Choroid plexus epithelial cell (primary cell): Measurements from ENCODE around the gene C3orf38.
"Not testable (repeated sequence)": the region's sequence is repeated elsewhere in the genome, so short reads cannot be mapped to it uniquely, and the experiment has no call there.

Source experiments
- DNase-seq: peaks from one replicate; pipeline ENCODE4 v3.0.0-alpha.2; 2010; ENCODE audit warnings: low read depth
- H3K4me3 ChIP-seq: 2 replicates; pipeline ENCODE4 v1.5.1; 2011; ENCODE audit warnings: low read depth, mild to moderate bottlenecking, control low read depth, low read length, moderate library complexity
- TF ChIP-seq, protein P1 (sequence below): conservative IDR thresholded peaks from 2 replicates; pipeline ENCODE4 v1.5.1; 2011; ENCODE audit warnings: low read depth, mild to moderate bottlenecking, control low read depth, inconsistent platforms, low read length, moderate library complexity

Gene C3orf38

DNA sequence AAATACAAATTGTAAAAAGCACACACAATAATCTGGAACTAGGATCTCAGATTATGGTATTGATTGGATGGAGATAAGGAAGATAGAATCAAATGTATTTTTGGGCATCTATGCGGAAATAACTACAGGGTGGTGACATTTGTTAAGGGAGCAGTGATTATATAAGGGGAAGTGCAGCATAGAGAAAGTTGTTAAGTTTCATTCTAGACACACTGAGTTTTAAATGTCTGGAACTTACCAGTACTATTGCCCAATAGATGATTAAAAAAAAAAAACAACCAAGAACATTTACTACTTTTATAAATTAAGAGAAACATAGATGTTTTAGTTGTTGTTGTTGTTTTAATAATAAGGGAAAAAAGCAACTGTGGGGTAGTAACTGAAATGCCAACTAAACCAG is 32.1 kb upstream of the C3orf38 start:
- DNase-seq = no peak
- TF ChIP-seq, protein P1, sequence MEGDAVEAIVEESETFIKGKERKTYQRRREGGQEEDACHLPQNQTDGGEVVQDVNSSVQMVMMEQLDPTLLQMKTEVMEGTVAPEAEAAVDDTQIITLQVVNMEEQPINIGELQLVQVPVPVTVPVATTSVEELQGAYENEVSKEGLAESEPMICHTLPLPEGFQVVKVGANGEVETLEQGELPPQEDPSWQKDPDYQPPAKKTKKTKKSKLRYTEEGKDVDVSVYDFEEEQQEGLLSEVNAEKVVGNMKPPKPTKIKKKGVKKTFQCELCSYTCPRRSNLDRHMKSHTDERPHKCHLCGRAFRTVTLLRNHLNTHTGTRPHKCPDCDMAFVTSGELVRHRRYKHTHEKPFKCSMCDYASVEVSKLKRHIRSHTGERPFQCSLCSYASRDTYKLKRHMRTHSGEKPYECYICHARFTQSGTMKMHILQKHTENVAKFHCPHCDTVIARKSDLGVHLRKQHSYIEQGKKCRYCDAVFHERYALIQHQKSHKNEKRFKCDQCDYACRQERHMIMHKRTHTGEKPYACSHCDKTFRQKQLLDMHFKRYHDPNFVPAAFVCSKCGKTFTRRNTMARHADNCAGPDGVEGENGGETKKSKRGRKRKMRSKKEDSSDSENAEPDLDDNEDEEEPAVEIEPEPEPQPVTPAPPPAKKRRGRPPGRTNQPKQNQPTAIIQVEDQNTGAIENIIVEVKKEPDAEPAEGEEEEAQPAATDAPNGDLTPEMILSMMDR = no peak
- H3K4me3 ChIP-seq = no peak overlapping the region

DNA sequence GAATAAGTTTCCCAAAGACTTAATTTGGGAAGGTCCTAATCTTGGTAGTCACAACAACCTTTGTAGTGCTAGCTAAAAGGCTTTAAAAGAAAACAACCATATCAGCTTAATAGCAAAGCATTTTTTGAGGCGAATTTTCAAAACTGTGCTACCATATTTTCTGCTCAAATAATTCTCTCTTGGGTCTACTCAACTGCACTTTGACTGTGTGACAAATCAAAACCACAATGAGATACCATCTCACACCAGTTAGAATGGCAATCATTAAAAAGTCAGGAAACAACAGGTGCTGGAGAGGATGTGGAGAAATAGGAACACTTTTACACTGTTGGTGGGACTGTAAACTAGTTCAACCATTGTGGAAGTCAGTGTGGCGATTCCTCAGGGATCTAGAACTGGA is 31.2 kb upstream of the C3orf38 start:
- not testable (repeated sequence) for DNase-seq, H3K4me3 ChIP-seq

DNA sequence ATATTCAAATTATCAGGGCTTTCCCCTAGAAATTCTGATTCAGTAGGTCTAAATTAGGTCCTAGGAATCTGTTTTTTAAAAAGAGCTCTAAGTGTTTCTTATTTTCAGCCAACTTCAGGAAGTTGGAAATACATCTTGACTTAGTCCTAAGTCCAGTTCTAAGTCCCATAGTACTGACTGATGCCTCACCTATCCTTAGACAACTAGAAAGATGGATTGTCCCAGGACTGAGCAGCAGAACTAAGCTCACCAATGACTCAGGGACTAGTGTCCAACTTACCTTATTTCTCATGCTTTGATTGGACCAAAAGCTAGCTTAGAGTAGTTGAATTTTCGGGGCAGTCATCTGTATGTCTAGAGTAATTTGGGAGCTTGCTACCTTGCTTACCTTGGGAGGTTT is 26.2 kb upstream of the C3orf38 start:
- no peak for DNase-seq
- H3K4me3 ChIP-seq = no peak overlapping the region
- TF ChIP-seq, protein P1 = no peak

- H3K4me3 ChIP-seq = no peak overlapping the region
- DNase-seq = peak; percentile 27
- TF ChIP-seq, protein P1 = no peak
Measured at GRCh38 chr3:88131695-88132094, 18.1 kb upstream of the C3orf38 start.

DNA sequence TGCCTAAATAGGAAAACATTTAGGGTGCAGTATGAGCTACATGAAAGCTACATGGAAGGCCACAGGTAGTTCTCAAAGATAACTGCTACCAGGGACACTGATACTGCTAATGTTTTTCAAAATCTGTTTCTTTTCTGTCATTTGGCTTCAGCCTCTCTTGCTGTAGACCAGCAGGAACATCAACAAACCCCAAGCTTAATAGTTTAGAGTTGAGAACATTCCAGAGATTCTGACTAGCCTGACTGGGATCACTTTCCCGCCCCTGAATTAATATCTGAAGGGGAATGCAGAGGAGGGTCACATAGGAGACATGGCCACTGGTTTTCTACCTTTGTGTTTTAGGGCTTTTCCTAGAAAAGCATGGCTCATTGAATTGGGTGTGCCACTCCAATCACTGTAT is 16.9 kb upstream of the C3orf38 start:
- TF ChIP-seq, protein P1 = no peak
- peak; percentile 41 for DNase-seq
- H3K4me3 ChIP-seq = no peak overlapping the region

GRCh38 chr3:88133711-88134263 is 16.0 kb upstream of the C3orf38 start:
- no peak for DNase-seq
- no peak overlapping the region for H3K4me3 ChIP-seq
- TF ChIP-seq, protein P1 = no peak

DNA sequence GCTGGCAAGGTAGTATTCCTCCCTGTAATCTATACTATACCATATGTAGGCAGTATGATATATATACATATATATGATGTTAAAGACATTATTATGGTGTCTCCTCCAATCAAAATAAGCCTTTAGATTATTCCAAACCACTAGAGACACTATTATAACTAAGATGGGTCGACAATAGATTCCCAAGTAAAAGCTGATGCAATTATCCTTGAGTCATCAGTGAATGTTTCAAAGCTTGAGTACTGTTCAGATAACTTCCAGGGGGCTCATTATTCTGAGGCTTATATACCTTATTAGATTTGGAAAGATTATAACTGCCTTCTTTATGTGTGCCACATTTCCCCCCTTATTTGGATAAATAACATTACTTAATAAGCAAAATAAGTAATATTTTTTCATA is 11.9 kb upstream of the C3orf38 start:
- DNase-seq = peak; percentile 60
- H3K4me3 ChIP-seq = no peak overlapping the region
- TF ChIP-seq, protein P1 = no peak
